HG02852 (cell line): ENCODE data around the gene E2F4.

Source experiments
- ATAC-seq: cut with Tn5 transposase; IDR thresholded peaks from one replicate; pipeline ENCODE4 v1.9.1; 2021; ENCODE audit warnings: mild to moderate bottlenecking, moderate library complexity; ENCODE audit not compliant: unreplicated experiment

Gene E2F4, protein sequence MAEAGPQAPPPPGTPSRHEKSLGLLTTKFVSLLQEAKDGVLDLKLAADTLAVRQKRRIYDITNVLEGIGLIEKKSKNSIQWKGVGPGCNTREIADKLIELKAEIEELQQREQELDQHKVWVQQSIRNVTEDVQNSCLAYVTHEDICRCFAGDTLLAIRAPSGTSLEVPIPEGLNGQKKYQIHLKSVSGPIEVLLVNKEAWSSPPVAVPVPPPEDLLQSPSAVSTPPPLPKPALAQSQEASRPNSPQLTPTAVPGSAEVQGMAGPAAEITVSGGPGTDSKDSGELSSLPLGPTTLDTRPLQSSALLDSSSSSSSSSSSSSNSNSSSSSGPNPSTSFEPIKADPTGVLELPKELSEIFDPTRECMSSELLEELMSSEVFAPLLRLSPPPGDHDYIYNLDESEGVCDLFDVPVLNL

DNA sequence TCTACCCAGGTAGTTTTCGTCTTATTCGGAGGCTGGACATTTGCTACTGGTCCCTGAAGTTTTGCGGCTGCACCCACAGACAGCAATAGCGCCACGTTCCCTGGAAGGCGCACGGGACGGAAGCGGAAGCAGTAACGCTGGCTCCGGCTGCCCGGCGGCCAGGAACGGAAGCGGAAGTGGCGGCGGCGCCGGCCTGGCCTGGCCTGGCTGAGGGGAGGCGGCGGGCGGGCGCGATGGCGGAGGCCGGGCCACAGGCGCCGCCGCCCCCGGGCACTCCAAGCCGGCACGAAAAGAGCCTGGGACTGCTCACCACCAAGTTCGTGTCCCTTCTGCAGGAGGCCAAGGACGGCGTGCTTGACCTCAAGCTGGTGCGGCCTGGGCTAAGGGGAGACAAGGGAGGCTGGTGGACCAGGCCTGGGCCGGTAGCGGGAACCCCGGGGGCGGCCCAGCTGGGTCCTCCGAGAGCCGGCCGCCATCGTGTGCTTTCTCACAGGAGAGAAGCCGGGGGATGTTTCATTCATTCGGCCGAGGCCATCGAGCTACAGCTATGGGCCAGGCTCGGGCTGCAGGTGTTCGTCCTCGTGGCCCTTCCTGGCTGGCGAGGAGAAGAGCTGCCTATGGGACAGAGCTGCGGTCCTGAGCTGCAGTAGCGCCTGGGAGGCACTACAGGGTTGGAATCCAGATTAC lies at the start of gene E2F4:
Gene E2F4 (plus strand): TSS at position 161 of the 687 bp plus-strand sequence. CDS start 73 bp downstream, at position 234.
- peak; percentile 87 for ATAC-seq

DNA sequence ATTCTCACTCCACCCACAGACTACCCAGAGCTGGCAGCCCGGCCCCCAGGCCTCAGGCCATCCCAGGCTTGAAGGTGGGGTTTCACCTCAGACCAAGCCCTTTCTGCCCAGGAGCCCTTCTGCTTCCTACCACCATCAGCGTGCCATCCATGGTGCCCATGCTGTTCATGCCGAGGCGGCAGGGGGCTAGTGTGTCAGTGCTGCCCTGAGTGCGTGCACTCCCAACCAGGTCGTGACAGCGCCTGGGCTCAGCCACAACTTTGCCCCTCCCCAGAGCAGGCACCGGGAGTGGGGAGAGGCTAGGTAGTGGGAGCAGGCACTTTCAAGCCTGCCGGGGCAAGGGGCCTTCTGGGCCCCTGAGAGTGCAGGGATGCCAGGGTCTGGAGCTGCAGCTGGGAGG lies 49.6 kb upstream of the E2F4 start:
- ATAC-seq = no peak

DNA sequence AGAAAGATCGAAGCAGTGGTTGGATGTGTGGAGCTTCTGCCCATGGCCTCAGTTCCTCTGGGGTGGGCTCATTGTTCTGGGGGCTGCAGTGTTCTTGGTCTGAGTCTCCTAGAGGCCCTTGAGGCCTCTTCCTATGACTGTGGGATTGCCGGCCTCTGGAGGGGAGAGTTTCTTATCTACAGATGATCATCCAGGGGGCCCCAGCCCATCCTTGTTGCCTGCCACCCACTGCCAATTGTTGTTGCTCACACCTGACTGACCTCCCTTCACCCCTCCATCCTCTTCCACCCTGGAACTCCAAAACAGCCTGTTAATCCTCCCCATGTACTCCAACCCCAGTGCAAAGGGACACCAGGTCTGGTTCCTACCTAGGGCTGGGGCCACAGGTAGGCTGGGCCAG lies 47.0 kb upstream of the E2F4 start:
- no peak for ATAC-seq

DNA sequence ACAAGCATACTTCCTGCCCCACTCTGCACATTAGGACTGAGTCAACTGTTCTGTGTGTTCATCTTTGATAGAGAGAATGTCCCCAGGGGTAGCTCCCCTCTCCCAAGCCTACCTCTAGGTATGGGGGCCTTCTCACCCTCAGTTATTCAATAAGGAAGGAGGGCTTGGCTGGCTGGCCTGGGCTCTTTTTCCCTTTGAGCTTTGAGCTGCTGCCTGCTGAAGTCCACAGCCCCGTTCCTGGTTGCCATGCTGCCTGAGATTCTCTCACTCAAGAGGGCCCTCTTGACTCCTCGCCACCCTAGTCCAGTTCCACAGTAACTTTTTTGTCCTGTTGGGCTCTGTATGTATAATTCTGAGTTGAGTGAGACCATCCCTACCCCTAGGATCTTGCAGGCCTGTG lies 46.2 kb upstream of the E2F4 start:
- ATAC-seq = no peak

DNA sequence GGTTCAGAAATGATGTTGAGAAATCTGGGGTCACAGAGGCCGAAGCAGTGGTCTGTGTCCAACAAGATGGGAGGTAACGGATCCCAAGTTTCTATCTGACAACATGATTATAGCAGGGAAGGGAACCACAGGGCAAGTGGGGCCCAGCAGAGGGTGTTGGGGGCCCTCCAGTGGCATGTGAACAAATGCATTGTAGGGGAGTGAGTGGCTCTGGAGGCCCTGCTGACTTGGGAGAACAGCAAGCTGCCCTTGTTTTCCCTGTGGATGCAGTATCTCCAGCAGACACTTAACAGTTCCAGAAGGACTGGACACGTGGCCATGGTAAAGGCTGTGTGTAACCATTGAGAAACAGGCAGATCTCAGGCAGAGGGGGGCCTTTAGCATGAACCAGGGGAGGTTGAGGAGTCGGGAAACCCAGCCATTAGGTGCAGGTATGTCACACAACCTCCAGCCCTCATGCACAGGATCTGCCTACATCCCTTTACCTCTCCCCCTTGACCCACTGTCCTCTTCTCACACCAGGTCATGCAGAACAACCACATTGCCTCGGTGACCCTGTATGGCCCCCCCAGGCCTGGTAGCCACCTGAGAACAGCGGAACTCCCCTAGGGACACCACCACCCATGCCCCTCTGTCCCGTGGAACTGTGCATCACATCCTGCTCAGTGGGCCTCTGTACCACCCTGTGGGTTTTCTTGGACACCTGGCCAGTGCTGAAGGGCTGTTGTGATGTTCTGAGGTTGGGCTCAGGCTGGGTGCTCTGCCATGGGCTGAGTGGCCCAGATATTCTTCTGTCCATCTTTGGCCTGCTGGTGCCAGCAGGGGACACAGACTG lies 45.2 kb upstream of the E2F4 start:
- ATAC-seq = no peak

DNA sequence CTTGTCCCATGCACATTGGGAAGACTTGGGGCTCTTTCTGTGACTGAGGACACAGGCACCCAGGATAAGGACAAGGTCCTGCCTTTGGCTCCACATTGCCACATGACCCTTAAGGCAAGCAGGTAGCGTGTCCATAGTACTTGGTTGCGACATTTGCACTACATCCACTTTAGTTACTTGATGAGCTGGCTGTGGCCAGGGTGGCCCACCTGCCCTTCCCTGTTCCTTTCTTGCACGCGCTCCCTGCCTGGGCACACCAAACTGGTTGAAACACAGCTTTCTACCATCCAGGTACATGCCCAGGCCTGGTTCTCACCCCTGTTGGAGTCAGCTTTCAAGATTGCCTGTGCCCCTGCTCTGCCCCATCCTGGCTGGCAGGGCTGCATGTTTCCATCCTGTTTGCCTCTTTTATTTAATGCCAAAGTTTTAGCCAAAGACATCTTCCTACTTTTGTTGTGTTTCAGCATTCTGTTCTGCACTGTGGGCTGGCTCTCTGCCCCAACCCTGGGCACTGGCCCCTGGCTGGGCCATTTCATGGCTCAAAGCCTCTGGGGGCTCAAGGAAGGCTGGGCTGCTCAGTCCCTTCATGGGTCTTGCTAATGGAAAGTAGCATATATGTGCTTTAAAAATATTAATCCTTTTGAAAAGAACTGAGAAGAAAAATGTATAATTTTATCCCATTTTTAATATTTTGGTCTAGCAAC lies 44.4 kb upstream of the E2F4 start:
- no peak for ATAC-seq

DNA sequence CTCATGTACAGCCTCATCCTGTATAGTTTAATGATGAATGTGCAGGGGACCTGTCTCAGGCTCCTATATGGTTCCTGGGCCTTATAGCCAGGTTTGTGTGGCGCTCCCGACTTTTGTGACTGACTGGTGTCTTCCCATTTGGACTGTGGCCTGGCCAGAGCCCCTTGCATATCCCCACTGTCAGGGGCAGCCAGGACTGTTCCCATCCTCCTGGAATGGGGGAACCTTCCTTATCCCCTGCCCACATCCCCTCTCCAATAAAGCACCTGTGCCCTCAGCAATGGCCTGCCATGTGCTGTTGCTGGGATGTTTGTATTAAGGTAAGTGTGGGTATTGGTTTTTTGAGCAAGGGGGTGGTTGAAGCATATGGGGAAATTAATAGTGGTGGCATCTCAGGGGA lies 43.7 kb upstream of the E2F4 start:
- ATAC-seq = no peak

DNA sequence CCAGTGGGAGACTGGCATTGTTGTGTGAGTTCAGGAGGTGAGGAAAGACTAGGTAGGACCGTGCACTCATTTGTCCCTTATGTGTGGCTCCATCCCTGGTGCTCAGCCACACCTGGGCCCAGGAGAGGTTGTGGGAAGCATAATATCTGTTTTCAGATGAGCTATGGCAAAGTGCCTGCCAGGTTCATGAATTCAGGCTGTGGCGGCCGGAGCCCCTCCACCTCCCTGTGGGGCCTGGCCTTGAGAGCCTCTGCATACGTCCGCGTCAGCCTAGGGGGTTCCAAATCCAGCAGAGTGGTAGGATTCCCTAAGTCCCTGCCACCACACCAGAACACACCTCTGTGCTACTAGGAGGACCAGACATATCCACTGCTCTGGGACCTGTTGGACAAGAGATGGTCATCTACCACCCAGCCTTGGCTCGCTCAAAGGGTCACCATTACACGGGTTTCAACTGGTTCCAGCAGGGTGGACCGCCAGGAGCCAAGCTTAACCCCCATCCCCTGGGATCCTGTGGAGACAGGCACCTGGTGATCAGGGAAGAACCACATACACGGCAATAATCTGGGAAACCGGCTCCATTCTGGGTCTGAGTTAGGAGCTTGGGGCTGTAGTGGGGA lies 43.2 kb upstream of the E2F4 start:
- ATAC-seq = no peak

DNA sequence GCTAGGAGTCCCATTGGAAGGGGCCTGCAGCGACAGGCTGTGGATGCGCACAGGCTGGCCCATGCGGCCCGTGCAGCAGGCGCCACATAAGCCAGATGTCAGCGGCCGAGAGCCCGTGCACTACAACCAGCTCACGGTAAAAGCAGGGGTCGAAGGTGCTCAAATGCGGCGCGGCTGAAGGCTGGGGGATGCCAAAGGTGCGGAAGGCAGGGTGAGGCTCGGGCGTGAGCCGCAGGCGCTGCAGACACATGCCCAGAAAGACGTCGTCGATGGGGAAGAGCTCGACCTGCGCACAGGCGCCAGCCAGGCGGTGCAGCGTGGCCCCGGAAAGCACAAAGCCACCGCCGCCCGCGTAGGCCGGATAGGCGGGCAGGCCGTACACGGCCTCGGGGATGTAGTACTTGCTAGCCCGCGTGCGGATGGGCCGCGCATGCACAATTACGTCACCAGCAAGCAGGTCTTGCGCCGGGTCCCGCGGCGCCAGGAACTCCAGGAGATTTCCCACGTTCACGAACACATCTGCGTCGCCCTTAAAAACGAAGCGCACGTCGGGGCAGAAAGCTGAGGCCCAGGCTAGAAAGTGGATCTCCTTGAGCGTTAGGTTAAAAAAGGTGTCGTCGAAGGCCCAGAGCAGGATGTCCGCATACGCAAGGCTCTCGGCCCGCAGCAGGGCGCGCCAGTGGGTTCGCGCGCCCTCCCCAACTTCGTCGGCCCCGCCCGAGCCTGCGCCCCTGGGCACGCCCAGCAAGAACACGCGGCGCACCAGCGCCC lies 42.5 kb upstream of the E2F4 start:
- no peak for ATAC-seq

DNA sequence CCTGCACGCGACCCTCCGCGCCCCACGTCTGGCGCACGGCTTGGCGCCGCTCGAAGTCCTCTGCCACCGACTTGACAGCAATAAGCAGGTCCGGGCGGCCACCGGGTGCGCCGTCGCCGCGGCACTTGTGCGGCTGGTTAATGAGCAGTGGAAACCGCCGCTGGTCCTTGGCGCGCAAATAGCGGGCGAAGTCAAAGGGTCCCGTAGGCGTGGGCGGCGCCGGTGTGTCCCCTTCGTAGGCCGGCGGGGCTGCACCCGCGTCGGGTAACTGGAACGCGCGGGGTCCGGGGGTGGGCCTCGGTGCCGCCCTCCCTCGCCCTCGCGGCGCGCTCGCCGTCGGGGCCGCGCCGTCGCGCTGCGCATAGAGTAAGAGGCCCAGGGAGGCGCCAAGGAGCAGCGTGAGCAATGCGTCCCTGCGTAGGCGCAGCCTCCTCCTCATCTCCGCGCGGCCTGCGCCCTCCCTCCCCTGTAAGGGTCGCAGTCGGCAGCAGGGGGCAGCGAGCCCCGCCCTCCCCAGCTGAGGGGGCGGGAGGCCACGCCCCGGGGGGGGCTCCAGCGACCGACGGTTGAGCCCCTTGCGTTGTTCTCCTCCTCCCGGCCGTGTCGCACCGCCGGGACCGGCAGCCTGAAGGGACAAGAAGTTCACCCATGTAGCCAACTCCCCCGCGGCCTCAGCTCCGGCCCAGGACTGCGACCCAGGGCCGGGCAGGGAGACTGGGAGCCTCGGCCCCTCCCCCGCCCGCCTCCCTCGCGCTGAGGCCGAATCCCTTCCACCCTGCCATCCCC lies 41.7 kb upstream of the E2F4 start:
- peak; percentile 30 for ATAC-seq

DNA sequence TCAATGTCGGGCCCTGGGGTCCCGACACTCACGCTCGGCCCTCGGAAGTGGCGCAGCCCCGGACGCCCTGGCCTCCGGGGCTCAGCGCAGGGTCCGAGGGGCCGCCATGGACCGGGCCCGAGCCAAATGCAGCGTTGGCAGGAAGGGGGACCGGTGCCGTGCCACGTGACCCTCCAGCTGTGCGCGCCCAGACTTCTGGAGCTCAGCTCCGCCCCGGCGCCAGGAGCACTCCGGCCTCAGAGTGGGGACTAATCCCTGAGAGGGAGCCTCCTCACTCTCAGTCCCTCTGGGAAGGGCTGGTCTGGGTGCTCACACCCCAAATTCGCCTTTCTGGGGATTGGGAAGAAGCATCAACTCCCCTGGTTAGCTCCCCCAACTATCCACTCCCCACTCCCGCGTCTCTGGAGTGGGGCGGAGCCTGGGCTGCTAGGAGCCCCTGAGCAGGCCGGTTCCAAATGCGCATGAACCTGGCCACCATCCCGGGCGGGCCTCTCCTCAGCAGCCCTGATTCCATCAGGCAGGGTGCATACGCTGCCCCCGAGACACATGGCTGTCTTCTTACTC lies 41.0 kb upstream of the E2F4 start, which contains the start of gene B3GNT9:
Gene B3GNT9 (minus strand): TSS at position 166 of the 564 bp plus-strand sequence. CDS start 513 bp downstream, outside the sequence.
- peak; percentile 67 for ATAC-seq

DNA sequence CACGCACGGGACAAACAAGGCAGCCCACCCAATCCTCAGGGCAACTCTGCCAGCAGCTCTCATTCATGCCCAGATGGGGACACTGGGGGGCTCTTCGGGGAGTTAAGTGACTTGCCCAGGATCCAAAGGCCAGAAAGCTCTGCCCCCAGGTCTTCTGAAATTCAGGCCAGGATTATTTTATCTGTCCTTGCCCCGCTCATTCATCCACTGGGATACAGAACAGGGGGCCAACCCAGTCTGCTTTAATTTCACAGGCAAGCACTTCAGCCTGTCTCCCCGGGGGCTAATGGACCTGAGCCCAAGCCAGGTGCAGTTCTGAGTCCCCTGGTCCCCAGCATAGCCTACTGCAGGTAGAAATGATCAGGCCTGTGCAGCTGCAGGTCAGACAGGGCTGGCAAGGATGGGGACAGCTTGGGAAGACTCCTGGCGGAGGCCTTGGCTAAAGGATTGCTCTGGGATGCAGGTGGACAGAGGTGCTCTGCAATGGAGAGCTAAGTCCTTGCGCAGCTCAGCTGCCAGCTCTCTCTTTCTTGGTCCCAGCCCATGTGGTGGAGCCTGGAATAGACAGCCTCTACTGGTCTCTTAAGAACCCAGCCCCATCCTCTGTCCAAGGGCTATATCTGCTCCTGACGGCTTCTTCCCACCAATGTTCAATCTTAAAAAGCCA lies 40.4 kb upstream of the E2F4 start:
- ATAC-seq = no peak

DNA sequence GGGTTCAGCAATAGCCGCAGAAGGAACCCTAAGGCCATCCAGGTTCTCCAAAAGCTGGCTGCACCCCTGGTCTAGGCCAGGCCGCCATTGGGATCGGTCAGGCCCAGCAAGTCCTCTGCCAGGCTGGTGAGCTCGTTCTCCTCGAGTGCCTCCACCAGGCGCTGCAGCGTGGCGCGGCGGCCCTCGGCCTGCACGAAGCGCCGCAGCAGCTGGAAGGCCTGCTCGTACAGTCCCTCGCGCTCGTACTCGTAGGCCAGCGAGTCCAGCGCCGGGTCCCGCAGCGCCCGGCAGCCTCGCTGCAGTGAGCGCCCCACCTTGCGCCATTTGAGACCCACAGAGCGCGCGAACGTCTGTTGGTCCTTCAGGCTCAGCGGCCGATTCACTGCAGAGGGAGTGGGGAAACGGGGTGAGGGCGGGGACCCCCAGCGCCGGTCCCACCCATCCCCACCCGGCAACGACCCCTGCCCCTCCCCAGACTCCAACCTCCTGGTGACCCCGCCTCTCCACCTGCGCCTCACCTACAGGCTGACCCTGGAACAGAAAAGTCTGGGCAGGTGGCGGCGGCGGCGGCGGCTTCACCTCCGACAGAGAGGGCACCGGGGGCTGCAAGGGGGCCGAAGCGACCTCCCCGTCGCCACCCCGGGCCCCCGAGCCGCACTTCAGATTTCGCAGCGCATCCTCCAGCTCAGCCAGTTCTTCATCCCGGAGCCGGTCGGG lies 37.2 kb upstream of the E2F4 start:
- ATAC-seq = no peak

DNA sequence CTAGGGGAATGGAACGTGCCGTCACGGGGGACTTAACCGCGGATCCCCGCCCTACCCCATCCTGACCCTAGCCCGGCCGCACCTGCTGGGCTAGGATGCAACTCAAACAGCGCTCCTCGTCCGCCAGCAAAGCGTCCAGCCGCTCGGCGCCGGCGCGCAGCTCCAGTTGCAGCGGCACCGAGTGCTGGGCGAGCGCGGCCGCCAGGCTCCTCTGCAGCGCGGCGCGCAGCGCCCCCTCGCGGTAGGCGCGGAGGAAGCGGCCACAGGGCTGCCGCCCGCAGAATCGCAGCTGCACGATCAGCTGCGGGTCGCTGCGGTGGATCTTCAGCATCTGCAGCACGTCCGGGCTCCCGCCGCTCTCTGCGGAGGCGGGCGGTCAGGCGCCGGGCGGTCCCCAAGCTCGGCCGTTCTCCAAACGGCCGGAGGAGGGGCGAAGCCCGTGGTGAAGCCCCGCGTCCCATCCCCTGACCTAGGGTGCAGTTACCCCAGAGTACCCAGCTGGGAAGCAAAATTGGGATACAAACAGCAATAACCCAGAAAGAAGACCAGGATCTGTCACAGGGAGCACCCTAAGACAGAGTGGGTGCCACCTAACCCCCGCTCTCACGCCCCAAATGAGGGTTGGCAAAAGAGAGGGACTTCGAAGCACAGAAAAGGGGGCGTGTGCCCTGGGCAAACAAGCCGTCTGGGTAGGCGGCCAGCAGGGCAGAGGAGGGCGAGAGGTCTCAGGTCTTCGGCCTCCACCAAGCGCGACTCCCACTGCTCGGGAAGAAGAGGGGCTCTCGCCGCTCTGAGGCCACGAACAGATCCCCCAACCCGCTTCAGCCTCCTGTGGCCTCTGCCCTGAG lies 36.4 kb upstream of the E2F4 start:
- ATAC-seq = no peak

DNA sequence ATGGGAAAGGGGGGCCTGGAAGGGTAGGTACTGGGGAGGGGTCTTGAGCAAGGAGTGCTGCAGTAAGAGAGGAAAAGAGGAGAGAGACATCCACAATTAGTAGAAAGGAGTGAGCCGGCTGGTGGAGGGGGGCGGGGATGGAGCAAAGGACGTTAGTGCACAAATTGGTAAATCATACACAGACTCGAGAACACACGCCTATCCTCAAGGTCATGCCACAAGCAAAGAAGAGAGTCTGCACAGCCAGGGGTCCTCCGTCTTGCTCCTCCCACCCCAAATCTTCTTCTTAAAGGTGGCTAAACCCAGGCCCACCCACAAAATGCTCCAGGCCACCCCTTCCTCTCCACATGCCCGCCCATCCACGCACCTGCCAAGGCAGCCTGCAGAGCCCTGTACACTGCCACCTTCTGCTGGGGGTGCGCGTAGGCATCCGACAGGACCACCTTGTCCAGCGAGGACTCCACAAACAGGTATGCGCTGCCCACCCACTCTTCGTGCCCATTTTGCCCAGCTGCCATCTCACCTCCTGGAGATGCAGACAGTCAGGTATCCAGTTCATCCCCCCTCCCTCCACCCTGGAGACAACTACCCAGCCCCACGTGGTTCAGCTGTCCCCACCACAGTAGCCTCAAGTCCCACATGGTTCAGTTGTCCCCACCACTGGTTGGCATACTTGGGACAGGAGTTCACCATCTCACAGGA lies 35.7 kb upstream of the E2F4 start:
- no peak for ATAC-seq
